KBM-7 (cell line): Measurements from ENCODE around the gene TEKT1.
"Not testable (repeated sequence)": the region's sequence is repeated elsewhere in the genome, so short reads cannot be mapped to it uniquely, and the experiment has no call there.

ENCODE experiments used
- DNase-seq: peaks from one replicate; pipeline ENCODE4 v3.0.0-alpha.2; 2015
- in situ Hi-C: fragments of 300-500 bp; cut with MboI; formaldehyde crosslinking; loops from 2 replicates; pipeline ENCODE4 v1.14.3; 2020; ENCODE audit warnings: low sequenced_read_pairs, low pct_unique_long_range_greater_than_20kb, mixed read lengths

TEKT1 gene

DNA sequence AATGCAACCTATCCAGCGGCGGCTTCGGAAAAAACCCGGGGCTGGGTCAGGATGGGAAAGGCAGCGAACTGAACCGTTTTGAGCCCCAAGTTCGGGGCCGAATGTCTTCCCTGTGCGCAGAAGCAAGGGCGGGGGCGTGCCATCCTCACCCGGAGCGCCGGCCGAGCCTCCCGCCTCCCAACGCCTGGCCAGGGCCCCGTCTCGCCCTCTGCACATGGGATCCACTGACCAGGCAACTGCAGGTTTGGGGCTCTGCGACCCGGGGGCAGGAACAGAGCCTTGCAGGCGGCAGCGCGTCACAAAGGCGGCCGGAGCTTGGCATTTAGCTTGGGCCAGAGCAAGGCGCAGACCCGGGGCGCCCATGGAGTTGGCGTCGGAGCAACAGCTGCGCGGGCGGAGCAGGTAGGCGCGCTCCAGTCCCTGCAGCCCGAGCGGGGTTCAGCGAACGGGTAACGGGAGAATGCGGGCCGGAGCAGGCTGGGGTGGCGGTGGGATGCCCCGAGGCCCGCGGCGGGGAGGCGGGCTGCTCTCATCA is 55.6 kb downstream of the TEKT1 start, which contains the start of gene FBXO39:
Gene FBXO39, plus strand, starts transcription at position 345 of the 535 bp plus-strand sequence. CDS start 3,654 bp downstream, outside the sequence.
- in situ Hi-C loops: no loop called here
- no peak for DNase-seq

DNA sequence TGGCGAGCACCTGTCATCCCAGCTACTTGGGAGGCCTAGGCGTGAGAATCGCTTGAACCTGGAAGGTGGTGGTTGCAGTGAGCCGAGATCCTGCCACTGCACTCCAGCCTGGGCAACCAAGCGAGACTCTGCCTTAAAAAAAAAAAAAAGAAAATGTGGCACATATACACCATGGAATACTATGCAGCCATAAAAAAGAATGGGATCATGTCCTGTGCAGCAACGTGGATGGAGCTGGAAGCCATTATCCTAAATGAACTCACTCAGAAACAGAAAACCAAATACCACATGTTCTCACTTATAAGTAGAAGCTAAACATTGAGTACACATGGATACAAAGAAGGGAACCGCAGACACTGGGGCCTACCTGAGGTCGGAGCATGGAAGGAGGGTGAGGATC is 56.6 kb downstream of the TEKT1 start:
- DNase-seq, in situ Hi-C loops: not testable (repeated sequence)

- no peak for DNase-seq
- in situ Hi-C loops: no loop called here
Measured at GRCh38 chr17:6772016-6772415, 59.5 kb downstream of the TEKT1 start.

DNA sequence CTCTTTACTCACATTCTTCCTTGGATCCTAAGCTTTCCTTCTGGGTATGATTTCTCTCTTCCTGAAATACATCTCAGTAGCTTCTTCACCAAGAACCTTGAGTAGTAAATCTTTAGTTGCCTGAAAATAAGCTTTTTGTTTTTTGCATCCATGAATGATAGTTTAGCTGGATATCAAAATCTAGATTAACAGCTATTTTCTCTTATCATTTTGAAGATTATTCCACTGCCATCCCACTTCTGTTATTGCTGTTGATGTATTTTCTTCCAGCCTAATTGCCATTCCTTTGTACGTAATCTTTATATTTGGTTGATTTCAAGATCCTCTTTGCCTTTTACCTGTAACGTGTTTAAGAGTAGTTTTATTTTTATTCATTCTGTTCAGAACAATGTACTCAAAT is 63.1 kb downstream of the TEKT1 start:
- DNase-seq: no peak
- in situ Hi-C loops: no loop called here

- no peak for DNase-seq
- in situ Hi-C loops: no loop called here
Measured at GRCh38 chr17:6761779-6762178, 69.8 kb downstream of the TEKT1 start.

DNA sequence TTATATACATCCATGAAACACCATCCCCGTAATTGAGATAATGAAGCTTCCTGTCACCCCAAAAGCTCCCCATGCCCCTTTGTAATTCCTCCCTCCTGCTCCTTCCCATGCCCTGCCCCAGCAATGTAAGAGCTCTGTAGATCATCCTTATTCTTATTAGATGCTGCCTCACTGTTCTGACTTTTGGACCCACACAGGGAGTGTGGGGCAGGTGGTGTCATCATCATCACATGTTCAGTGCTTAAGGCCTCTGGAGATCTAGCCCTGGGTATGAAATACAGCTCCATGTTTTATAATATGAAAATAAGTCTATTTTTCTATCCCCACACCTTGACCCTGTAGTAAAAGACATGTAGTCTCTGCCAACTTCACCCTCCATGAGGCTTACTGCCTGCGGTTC is 73.8 kb downstream of the TEKT1 start:
- in situ Hi-C loops: no loop called here

DNA sequence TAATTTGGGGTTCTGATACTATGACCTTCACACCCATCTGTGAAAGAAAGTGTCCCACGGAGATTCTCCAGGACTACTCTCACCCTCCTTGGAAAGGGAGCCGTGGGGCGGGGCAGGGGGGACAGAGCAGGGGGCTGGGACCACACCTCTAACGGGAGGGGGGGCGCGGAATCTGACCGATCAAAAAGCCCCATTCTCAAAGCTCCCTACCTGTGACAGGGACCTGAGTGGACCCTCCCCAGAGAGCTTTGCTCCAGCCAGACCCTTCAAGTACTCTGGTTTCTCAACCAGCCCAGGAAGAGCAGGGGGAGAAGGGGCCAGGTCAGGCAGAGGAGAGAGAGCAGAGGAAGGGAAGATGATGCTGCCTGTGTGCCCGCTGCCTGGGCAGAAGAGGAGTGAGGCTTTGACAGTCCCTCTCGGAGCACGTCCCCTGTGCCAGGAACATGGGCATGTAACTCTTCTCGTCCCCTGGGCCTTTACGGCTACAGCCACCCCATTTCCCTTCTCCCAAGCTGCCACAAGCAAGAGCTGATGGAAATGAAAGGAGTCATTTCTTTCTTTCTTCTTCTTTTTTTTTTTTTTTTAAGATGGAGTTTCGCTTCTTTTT is 75.0 kb downstream of the TEKT1 start:
- no peak for DNase-seq
- in situ Hi-C loops: no loop called here

More for the DNA sequence above, 73.8 kb downstream of the TEKT1 start:
- DNase-seq: no peak

GRCh38 chr17:6755731-6756184 is 75.8 kb downstream of the TEKT1 start, which contains the start of gene XAF1:
TSS of gene XAF1 (plus strand) at chr17:6756046. CDS start at chr17:6756079, 33 bp downstream.
- peak; percentile 25 for DNase-seq
- in situ Hi-C loops: no loop called here

- DNase-seq: no peak
- in situ Hi-C loops: no loop called here
Measured at GRCh38 chr17:6755281-6755680, 76.2 kb downstream of the TEKT1 start.

GRCh38 chr17:6753546-6753945 is 78.0 kb downstream of the TEKT1 start:
- in situ Hi-C loops: no loop called here
- DNase-seq: no peak

GRCh38 chr17:6753006-6753445 is 78.5 kb downstream of the TEKT1 start:
- in situ Hi-C loops: no loop called here
- DNase-seq: peak; percentile 88

GRCh38 chr17:6752068-6752909 is 79.2 kb downstream of the TEKT1 start:
- peak; percentile 81 for DNase-seq
- in situ Hi-C loops: no loop called here

- DNase-seq: peak; percentile 13
- in situ Hi-C loops: no loop called here
Measured at GRCh38 chr17:6749519-6749918, 82.0 kb downstream of the TEKT1 start.

GRCh38 chr17:6748617-6749016 is 82.9 kb downstream of the TEKT1 start:
- no peak for DNase-seq
- in situ Hi-C loops: no loop called here
